ENCODE results near the gene APOL5. TPM values are rescaled to one million over a fixed set of nuclear protein-coding genes. Genes with fewer than 3 reads are reported as not detected.

APOL5 gene
- total and polyA plus RNA-seq, 7 experiments from 2014 or later = not detected

DNA sequence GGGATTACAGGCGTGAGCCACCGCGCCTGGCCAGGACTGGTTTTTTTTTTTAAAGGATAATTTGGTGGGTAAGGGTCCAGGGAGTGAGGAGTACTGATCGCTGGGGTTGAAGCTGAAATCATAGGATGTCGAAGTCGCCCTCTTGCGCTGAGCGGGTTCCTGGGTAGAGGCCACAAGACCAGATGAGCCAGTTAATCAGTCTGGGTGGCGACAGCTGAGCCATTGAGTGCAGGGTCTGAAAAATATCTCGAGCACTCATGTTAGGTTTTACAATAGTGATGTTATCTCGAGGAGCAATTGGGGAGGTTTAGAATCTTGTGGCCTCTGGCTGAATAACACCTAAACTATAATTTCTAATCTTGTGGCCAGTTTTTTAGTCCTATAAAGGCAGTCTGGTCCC is 7.8 kb downstream of the APOL5 start:
- H3K36me3 Mint-ChIP-seq = no peaks in the 10 kb centered on the region
- DNase-seq = no peak
- intact Hi-C loops (cut with micrococcal nuclease) = no loop called here
- no peaks in the 10 kb centered on the region for H3K27me3 ChIP-seq (ENCODE audit: control insufficient read depth in 2 of 2, insufficient read depth in 2 of 2, low read length in 2 of 2)
- H3K4me1 ChIP-seq (ENCODE audit: control insufficient read depth in 2 of 2, insufficient read depth in 2 of 2, low read length in 2 of 2) = no peaks in the 10 kb centered on the region
- no peaks in the 10 kb centered on the region for H3K36me3 ChIP-seq (ENCODE audit: control insufficient read depth in 2 of 3, insufficient read depth in 3 of 3, low read length in 3 of 3)
- H3K27me3 Mint-ChIP-seq = no peaks in the 10 kb centered on the region
- CTCF ChIA-PET = interaction anchor here (0.8 kb wide), 1 partner anchor 89 kb away, joined by 3 read pairs; no protein-coding TSS in a partner anchor
- POLR2A ChIA-PET = no interaction called here
- ATAC-seq = no peak
- no peak overlapping the region for H3K4me3 Mint-ChIP-seq
- H3K4me1 Mint-ChIP-seq = peaks cover 0 to 2% (median 0%) of the 10 kb centered on the region in 7 donors
- H3K4me3 ChIP-seq (ENCODE audit: low read length) = no peak overlapping the region
- H3K9me3 Mint-ChIP-seq = no peaks in the 10 kb centered on the region
- H3K27ac Mint-ChIP-seq = peak overlapping the region in 1 of 9 donors; percentile 51
- H3K27ac ChIP-seq (ENCODE audit: low read depth, low read length) = no peak overlapping the region
- no peaks in the 10 kb centered on the region for H3K9me3 ChIP-seq (ENCODE audit: control insufficient read depth in 2 of 3, low read length in 3 of 3)

DNA sequence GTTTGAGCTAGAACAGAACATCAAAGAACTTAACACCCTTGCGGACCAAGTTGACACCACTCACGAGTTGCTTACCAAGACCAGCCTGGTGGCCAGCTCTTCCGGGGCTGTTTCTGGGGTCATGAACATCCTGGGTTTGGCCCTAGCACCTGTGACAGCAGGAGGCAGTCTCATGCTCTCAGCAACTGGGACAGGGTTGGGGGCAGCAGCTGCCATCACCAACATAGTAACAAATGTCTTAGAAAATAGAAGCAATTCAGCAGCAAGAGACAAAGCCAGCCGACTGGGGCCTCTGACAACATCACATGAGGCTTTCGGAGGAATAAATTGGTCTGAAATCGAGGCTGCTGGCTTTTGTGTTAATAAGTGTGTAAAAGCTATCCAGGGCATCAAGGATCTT is 8.7 kb downstream of the APOL5 start:
- Mint-ChIP-seq H3K27me3 (peaks cover 0 to 6% (median 0%) of the 10 kb centered on the region in 5 donors), H3K36me3 (no peaks in the 10 kb centered on the region), H3K9me3 (no peaks in the 10 kb centered on the region), H3K27ac (peak overlapping the region in 1 of 9 donors; percentile 32), H3K4me1 (peaks cover 0 to 2% (median 0%) of the 10 kb centered on the region in 7 donors), H3K4me3 (no peak overlapping the region)
- no peaks in the 10 kb centered on the region for H3K36me3 ChIP-seq (ENCODE audit: control insufficient read depth in 2 of 3, insufficient read depth in 3 of 3, low read length in 3 of 3)
- POLR2A ChIA-PET = no interaction called here
- H3K4me3 ChIP-seq (ENCODE audit: low read length) = no peak overlapping the region
- H3K9me3 ChIP-seq (ENCODE audit: control insufficient read depth in 2 of 3, low read length in 3 of 3) = no peaks in the 10 kb centered on the region
- H3K27ac ChIP-seq (ENCODE audit: low read depth, low read length) = no peak overlapping the region
- ATAC-seq = no peak
- H3K4me1 ChIP-seq (ENCODE audit: control insufficient read depth in 2 of 2, insufficient read depth in 2 of 2, low read length in 2 of 2) = no peaks in the 10 kb centered on the region
- CTCF ChIA-PET = no interaction called here
- intact Hi-C loops (cut with micrococcal nuclease) = no loop called here
- no peak for DNase-seq
- no peaks in the 10 kb centered on the region for H3K27me3 ChIP-seq (ENCODE audit: control insufficient read depth in 2 of 2, insufficient read depth in 2 of 2, low read length in 2 of 2)

DNA sequence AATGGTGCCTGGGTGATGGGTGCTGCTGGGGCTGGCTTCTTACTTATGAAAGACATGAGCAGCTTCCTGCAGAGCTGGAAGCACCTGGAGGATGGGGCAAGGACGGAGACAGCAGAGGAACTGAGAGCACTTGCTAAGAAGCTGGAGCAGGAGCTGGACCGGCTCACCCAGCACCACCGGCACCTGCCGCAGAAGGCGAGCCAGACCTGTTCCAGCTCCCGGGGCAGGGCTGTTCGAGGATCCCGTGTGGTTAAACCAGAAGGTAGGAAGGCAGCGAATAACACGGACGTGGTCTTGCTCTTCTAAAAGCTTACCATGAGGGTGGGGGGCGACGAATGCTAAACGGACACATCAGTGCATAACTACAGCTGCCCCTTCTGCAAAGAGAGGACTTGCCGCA is 9.3 kb downstream of the APOL5 start:
- POLR2A ChIA-PET = no interaction called here
- H3K36me3 ChIP-seq (ENCODE audit: control insufficient read depth in 2 of 3, insufficient read depth in 3 of 3, low read length in 3 of 3) = no peaks in the 10 kb centered on the region
- H3K4me1 Mint-ChIP-seq = peaks cover 0 to 2% (median 0%) of the 10 kb centered on the region in 7 donors
- no peak overlapping the region for H3K27ac Mint-ChIP-seq
- no peak overlapping the region for H3K4me3 ChIP-seq (ENCODE audit: low read length)
- peaks cover 0 to 2% (median 0%) of the 10 kb centered on the region in 11 donors for H3K9me3 Mint-ChIP-seq
- H3K27ac ChIP-seq (ENCODE audit: low read depth, low read length) = no peak overlapping the region
- H3K27me3 Mint-ChIP-seq = peaks cover 0 to 11% (median 0%) of the 10 kb centered on the region in 5 donors
- DNase-seq (no peak), ATAC-seq (no peak)
- no peak overlapping the region for H3K4me3 Mint-ChIP-seq
- CTCF ChIA-PET = no interaction called here
- H3K4me1 ChIP-seq (ENCODE audit: control insufficient read depth in 2 of 2, insufficient read depth in 2 of 2, low read length in 2 of 2) = no peaks in the 10 kb centered on the region
- H3K9me3 ChIP-seq (ENCODE audit: control insufficient read depth in 2 of 3, low read length in 3 of 3) = no peaks in the 10 kb centered on the region
- intact Hi-C loops (cut with micrococcal nuclease) = no loop called here
- no peaks in the 10 kb centered on the region for H3K36me3 Mint-ChIP-seq
- H3K27me3 ChIP-seq (ENCODE audit: control insufficient read depth in 2 of 2, insufficient read depth in 2 of 2, low read length in 2 of 2) = no peaks in the 10 kb centered on the region

DNA sequence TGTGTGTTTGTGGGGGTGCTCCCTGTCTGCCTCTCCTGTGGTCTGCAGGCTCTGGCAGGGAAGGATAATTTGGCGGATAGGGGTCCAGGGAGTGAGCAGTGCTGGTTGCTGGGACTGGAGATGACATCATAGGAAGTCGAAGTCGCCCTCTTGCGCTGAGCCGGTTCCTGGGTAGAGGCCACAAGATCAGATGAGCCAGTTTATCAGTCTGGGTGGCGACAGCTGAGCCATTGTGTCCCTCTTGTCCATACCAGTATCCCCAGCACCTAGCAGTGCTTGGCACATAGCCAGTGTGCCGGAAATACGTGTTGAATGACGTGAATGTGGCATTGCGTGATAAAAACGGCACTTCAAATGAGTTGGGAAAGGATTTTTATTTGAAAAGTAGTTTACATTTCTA is 9.8 kb downstream of the APOL5 start:
- Histone ChIP-seq H3K27me3 (ENCODE audit: control insufficient read depth in 2 of 2, insufficient read depth in 2 of 2, low read length in 2 of 2) (no peaks in the 10 kb centered on the region), H3K9me3 (ENCODE audit: control insufficient read depth in 2 of 3, low read length in 3 of 3) (no peaks in the 10 kb centered on the region), H3K27ac (ENCODE audit: low read depth, low read length) (no peak overlapping the region), H3K4me3 (ENCODE audit: low read length) (no peak overlapping the region), H3K4me1 (ENCODE audit: control insufficient read depth in 2 of 2, insufficient read depth in 2 of 2, low read length in 2 of 2) (no peaks in the 10 kb centered on the region), H3K36me3 (ENCODE audit: control insufficient read depth in 2 of 3, insufficient read depth in 3 of 3, low read length in 3 of 3) (no peaks in the 10 kb centered on the region)
- intact Hi-C loops (cut with micrococcal nuclease) = no loop called here
- ATAC-seq (no peak), DNase-seq (no peak)
- H3K4me1 Mint-ChIP-seq = peaks cover 0 to 2% (median 0%) of the 10 kb centered on the region in 7 donors
- peaks cover 0 to 16% (median 0%) of the 10 kb centered on the region in 5 donors for H3K27me3 Mint-ChIP-seq
- ChIA-PET POLR2A (no interaction called here), CTCF (no interaction called here)
- peaks cover 0 to 2% (median 0%) of the 10 kb centered on the region in 11 donors for H3K9me3 Mint-ChIP-seq
- no peaks in the 10 kb centered on the region for H3K36me3 Mint-ChIP-seq
- H3K4me3 Mint-ChIP-seq = no peak overlapping the region
- no peak overlapping the region for H3K27ac Mint-ChIP-seq

DNA sequence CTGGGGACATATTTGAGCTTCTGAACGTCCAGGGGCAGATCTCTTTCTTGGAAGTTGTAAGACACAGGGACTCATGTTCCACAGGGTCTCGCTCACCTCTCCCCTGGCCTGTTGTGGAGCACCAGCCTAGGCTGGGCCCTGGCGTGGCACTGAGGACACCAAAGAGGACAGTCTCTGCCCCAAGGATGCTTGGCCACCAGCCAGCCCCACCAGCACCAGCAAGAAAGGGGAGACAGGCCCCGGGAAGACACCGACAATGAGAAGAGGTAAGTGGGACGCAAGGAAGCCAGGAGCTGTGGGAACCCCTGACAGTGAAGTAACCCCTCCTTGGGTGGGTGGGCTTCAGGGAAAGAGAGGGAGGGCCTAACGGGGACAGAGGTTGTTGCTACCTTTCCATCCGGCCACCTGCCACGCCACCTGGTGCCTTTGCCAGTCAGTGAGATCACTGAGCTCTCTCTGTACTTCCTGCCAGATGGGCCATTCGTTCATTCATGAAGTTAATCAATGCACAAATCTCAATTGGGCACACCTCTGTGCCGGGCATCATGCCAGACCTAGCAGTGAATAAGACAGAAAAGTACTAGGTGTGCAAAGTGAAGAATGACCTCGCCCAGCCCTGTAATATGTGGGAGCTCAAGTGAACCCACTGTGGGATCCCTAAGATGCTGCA is 11.1 kb downstream of the APOL5 start:
- Mint-ChIP-seq H3K4me3 (no peak overlapping the region), H3K36me3 (no peaks in the 10 kb centered on the region), H3K4me1 (peaks cover 0 to 2% (median 0%) of the 10 kb centered on the region in 7 donors), H3K9me3 (peaks cover 0 to 2% (median 0%) of the 10 kb centered on the region in 11 donors), H3K27ac (no peak overlapping the region), H3K27me3 (peaks cover 0 to 17% (median 0%) of the 10 kb centered on the region in 5 donors)
- Histone ChIP-seq H3K36me3 (ENCODE audit: control insufficient read depth in 2 of 3, insufficient read depth in 3 of 3, low read length in 3 of 3) (no peaks in the 10 kb centered on the region), H3K27ac (ENCODE audit: low read depth, low read length) (no peak overlapping the region), H3K9me3 (ENCODE audit: control insufficient read depth in 2 of 3, low read length in 3 of 3) (no peaks in the 10 kb centered on the region), H3K4me3 (ENCODE audit: low read length) (no peak overlapping the region), H3K27me3 (ENCODE audit: control insufficient read depth in 2 of 2, insufficient read depth in 2 of 2, low read length in 2 of 2) (no peaks in the 10 kb centered on the region), H3K4me1 (ENCODE audit: control insufficient read depth in 2 of 2, insufficient read depth in 2 of 2, low read length in 2 of 2) (no peaks in the 10 kb centered on the region)
- POLR2A ChIA-PET = no interaction called here
- intact Hi-C loops (cut with micrococcal nuclease) = no loop called here
- DNase-seq (no peak), ATAC-seq (no peak)
- CTCF ChIA-PET = no interaction called here

DNA sequence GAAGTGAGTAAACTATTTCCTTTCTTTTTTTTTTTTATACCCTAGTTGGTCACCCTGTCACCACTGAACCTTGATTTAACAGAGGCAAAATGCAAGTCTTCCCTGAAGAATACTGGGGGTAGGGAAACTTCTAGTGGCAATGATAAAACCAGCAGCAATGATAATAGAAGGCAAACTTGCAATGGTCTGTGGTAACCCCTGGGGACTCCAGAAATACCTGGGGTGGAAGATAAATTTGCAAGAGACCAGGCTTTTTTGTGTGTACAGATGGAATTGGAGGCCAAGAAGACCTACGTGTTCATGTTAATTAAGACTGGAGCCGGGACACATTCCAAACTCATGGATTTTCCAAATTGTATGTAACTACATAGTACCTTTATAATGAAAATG is 11.6 kb downstream of the APOL5 start:
- POLR2A ChIA-PET = no interaction called here
- ATAC-seq = no peak
- H3K27ac ChIP-seq (ENCODE audit: low read depth, low read length) = no peak overlapping the region

DNA sequence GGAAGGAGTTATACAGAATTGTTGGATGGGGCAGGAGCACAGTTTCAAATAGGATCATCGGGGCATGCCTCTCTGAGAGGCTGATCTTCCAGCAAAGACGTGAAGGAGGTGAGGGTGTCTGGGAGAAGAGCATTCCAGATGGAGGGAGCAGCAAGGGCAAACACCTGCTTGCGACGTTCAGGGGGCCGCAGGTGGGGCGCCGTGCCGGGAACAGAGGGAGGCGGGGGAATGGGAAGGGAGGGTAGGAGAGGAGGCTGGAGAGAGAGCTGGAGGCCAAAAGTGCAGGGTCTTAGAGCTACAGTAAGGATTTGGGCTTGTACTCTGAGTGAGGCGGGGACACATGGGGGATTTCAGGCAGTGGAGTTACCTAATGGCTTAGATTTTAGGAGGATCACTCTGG is 13.6 kb downstream of the APOL5 start:
- H3K36me3 Mint-ChIP-seq = no peaks in the 10 kb centered on the region
- DNase-seq (no peak), ATAC-seq (no peak)
- H3K4me1 Mint-ChIP-seq = peaks cover 0 to 3% (median 0%) of the 10 kb centered on the region in 7 donors
- H3K27me3 Mint-ChIP-seq = peaks cover 0 to 17% (median 0%) of the 10 kb centered on the region in 5 donors
- Histone ChIP-seq H3K9me3 (ENCODE audit: control insufficient read depth in 2 of 3, low read length in 3 of 3) (no peaks in the 10 kb centered on the region), H3K4me1 (ENCODE audit: control insufficient read depth in 2 of 2, insufficient read depth in 2 of 2, low read length in 2 of 2) (no peaks in the 10 kb centered on the region), H3K27ac (ENCODE audit: low read depth, low read length) (no peak overlapping the region), H3K36me3 (ENCODE audit: control insufficient read depth in 2 of 3, insufficient read depth in 3 of 3, low read length in 3 of 3) (no peaks in the 10 kb centered on the region), H3K4me3 (ENCODE audit: low read length) (no peak overlapping the region), H3K27me3 (ENCODE audit: control insufficient read depth in 2 of 2, insufficient read depth in 2 of 2, low read length in 2 of 2) (no peaks in the 10 kb centered on the region)
- POLR2A ChIA-PET = no interaction called here
- no peak overlapping the region for H3K4me3 Mint-ChIP-seq
- intact Hi-C loops (cut with micrococcal nuclease) = no loop called here
- no peak overlapping the region for H3K27ac Mint-ChIP-seq
- peaks cover 0 to 2% (median 0%) of the 10 kb centered on the region in 11 donors for H3K9me3 Mint-ChIP-seq
- CTCF ChIA-PET = no interaction called here

More for the DNA sequence above, 11.6 kb downstream of the APOL5 start:
- CTCF ChIA-PET = no interaction called here
- Histone ChIP-seq H3K9me3 (ENCODE audit: control insufficient read depth in 2 of 3, low read length in 3 of 3) (no peaks in the 10 kb centered on the region), H3K36me3 (ENCODE audit: control insufficient read depth in 2 of 3, insufficient read depth in 3 of 3, low read length in 3 of 3) (no peaks in the 10 kb centered on the region), H3K27me3 (ENCODE audit: control insufficient read depth in 2 of 2, insufficient read depth in 2 of 2, low read length in 2 of 2) (no peaks in the 10 kb centered on the region), H3K4me1 (ENCODE audit: control insufficient read depth in 2 of 2, insufficient read depth in 2 of 2, low read length in 2 of 2) (no peaks in the 10 kb centered on the region), H3K4me3 (ENCODE audit: low read length) (no peak overlapping the region)
- peaks cover 0 to 2% (median 0%) of the 10 kb centered on the region in 11 donors for H3K9me3 Mint-ChIP-seq
- H3K4me3 Mint-ChIP-seq = no peak overlapping the region
- peaks cover 0 to 17% (median 0%) of the 10 kb centered on the region in 5 donors for H3K27me3 Mint-ChIP-seq
- peak overlapping the region in 1 of 9 donors; percentile 53 for H3K27ac Mint-ChIP-seq
- peaks cover 0 to 2% (median 0%) of the 10 kb centered on the region in 7 donors for H3K4me1 Mint-ChIP-seq
- no peak for DNase-seq
- intact Hi-C loops (cut with micrococcal nuclease) = no loop called here
- H3K36me3 Mint-ChIP-seq = no peaks in the 10 kb centered on the region

Measured in naive thymus-derived CD4-positive, alpha-beta T cell (primary cell).